Left colon (tissue), 2 donors: Measurements from ENCODE around the gene DDX27. TPM values are rescaled to one million over a fixed set of nuclear protein-coding genes. Genes with fewer than 3 reads are reported as not detected.

Experiments used
- ATAC-seq: fragments of 200-7000 bp; cut with Tn5 transposase; one replicate; pipeline ENCODE4 v1.9.1; 2020; ENCODE audit warnings: mild to moderate bottlenecking, moderate library complexity
- DNase-seq, 2 donors: peaks; one replicate each; pipeline ENCODE4 v3.0.0-alpha.2; 2020
- intact Hi-C, 2 donors: fragments of 100-400 bp; cut with DNase I in 1 of 2; cut with micrococcal nuclease in 1 of 2; formaldehyde crosslinking; loops; one replicate each; pipeline versions ENCODE4 v1.11.2 to v1.14.0; 2022; cut with DNase I, micrococcal nuclease
- total RNA-seq, 2 donors: library from RNA; stranded (reverse); fragmentation: NEBNext Ultra II Directional; extraction: Animal tissue kit (Norgen Biotek cat#: 25700); gene quantifications; one replicate each; pipeline ENCODE4 v1.2.1, GENCODE V29; 2021
- donor health status: DM: no; HTN: no; CAD: no.
- donor health status: DM: yes; HTN: yes; CAD: no.

DDX27 gene
- total RNA-seq, 2 donors from 2014 or later: 28.3 TPM

DNA sequence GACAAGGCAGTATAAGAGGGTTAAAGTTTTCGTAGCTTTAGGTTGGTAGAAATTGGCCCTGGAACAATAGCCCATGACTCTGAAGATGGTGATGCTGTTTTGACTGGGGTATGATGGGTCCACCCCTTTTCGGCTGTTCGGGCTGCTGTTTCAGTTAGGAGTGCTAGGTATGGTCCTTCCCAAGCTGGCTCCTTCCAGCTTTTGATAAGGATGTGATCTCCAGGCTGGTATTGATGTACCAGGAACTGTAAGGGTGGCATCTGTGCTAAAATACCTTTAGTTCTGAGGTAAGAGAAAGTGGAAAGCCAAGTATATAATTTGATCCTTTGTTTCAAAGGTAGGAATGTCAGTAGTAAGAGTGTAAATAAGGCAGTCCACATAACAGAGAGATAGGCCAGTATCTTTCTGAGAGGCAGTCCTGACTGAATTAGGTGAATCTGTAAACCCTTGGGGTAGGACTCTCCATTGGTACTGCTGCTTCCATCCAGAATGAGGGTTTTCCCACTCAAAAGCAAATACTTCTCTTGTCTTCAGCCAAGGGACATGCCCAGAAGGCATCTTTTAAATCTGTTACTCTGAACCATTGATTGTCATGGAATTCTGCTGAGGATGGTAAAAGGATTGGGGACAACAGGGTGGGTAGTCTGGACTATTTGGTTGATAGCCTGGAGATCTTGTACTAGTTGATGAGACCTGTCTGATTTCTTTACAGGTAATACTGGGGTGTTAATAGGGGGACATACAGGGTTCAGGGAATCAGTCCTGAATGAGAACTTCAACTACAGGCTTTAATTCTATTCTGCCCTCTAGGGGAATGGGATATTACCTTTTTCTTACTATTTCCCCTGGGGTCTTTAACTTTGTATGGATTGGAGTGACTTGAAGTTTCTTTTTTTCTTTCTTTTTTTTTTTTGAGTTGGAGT is 64.7 kb downstream of the DDX27 start:
- DNase-seq (no peak), ATAC-seq (no peak)
- intact Hi-C loops: no loop called here

DNA sequence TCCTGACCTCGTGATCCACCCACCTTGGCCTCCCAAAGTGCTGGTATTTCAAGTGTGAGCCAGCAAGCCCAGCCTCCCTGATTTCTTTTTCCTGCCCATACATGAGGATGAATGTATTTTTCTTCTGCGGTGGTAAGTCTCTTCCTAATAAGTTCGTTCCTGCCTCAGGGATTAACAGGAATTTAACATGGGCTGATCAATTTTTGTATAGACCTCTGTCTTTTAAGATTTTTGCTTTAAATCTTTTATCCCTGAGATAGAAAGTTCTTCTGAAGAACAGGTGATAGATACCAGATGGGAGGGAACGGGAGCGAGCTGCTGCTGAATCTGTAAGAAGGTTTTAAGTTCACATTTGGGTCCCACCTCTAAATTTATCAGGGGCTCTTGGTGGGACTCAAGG is 65.6 kb downstream of the DDX27 start:
- DNase-seq (no peak), ATAC-seq (no peak)
- intact Hi-C loops: no loop called here

GRCh38 chr20:49285233-49285668 is 66.0 kb downstream of the DDX27 start:
- no peak for ATAC-seq
- intact Hi-C loops: no loop called here

GRCh38 chr20:49285813-49286494 is 66.7 kb downstream of the DDX27 start:
- intact Hi-C loops: no loop called here
- ATAC-seq (no peak), DNase-seq (no peak)

More at GRCh38 chr20:49285233-49285668, 66.0 kb downstream of the DDX27 start:
- DNase-seq: no peak

DNA sequence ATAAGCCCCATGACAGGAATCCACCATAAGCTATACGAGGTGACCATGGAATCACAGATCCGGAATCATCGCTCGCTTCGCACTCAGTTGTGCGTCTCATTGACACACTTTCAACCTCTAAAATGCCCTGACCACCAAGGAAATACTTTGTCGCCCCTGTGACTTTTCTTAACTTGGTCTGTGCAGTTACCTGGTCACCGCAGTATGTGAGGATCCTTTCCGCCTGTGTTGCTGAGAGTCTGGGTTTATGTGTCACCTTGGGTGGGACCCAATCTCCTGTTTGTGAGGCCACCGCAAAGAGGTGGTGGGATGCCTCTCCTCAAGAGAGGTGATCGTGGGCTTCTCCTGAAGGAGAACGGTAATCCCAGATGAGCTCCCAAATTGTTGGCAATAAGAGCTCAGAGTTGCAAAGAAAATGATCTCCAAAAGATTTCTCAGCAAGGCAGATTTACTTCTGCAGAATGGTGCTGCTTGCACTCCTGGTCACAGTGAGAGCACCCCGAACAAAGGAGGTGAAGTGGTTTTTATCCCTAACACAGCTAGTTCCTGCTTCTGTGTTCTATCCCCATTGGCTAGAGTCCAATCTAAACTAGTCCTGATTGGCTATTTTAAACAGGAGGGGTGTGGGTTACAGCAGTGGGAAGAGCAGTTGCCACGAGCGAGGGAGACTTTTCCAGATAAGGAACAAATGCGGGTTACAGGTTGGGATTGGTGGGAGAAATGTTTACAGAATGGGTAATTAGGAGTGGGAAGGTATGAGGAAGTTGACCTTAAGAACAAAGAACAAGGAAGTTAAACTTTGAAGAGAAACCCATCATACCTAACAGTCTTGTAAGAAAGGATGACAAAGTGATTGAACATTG is 67.7 kb downstream of the DDX27 start:
- ATAC-seq (peak; percentile 78), DNase-seq (peak in 1 of 2 donors; percentile 50)
- intact Hi-C loops: no loop called here

- ATAC-seq (peak; percentile 15), DNase-seq (no peak)
- intact Hi-C loops: no loop called here
These were observed 68.5 kb downstream of the DDX27 start for GRCh38 chr20:49287555-49288249.

DNA sequence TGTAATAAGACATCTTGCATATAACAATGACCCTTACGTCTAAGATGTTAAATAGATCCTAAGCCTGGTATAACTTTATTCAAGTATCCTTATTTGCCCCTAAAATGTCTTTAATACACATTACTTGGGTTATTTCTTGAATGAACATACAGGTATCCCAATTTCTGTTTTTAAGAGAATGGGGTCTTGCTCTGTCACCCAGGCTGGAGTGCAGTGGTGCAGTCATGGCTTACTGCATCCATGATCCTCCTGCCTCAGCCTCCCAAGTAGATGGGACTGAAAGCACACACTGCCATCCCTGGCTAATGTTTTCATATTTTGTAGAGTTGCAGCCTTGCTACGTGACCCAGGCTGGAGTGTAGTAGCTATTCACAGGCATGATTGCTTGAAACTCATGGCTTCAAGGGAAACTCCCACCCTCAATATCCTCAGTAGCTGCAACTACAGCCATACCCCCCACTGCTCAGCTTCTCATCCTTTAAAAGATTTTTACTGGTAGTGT is 69.1 kb downstream of the DDX27 start:
- ATAC-seq (no peak), DNase-seq (no peak)
- intact Hi-C loops: no loop called here

DNA sequence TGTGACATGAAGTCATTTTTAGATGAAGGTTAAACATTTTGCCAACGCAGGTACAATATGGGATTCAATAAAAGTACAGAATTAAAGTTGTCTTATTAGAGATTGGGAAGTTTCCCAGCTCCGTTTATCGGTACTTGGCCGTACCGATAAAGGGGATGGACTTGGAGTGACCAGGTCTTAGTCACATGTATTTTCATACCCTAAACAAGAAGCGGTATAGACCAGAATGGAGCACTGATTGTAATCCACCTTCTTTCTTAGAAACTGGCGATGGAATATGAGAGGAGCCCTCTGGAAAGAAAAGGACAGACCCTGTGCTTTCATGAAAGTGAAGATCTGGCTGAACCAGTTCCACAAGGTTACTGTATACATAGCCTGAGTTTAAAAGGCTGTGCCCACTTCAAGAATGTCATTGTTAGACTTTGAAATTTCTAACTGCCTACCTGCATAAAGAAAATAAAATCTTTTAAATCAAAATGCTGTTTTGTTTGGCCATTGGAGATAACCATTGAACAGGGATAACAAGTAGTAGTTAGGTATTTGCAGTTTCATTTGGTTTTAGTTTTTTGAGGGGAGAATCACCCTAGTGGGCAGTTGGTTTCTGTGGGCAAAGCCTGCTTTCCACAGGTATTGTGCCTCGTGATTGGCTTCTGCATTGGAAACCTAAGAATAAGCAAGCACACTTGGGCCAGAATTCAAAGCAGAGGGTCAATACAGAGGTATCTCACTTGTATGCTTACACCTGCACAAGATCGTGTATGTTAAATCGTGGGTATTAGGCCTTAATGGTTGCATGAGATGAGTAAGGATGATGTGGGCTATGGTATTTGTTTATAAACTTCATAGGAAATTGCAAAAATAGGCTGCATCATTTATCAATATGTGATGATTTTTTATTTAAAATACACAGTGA is 69.8 kb downstream of the DDX27 start:
- ATAC-seq (peak; percentile 56), DNase-seq (no peak)
- intact Hi-C loops: no loop called here

DNA sequence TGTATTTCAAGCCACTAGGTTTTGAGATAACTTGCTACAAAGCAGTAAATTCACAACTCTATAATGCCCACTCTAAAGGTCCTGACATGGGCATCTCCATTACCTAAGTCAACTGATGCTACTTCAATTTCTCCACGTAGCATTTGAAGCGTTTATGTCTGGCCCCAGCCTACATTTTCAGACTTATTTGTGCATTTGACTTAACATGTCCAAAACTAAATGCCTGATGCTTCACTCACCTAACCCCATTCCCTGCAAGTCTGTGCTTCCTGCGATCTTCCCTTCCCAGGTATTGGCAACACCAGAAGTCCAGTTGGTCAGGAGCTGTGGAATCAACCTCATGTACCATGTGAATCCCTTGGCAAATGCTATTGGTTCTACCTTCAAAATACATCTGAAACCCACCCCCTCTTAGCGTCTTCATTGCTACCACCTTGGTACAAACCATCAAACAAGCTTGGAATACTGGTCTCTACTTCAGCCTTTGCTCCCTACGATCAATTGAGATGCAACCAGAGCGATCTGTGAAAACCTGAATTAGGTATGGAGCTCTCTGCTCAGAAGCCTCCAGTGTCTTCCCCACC is 71.5 kb downstream of the DDX27 start:
- intact Hi-C loops: no loop called here
- ATAC-seq (no peak), DNase-seq (no peak)

- intact Hi-C loops: no loop called here
- ATAC-seq: no peak
- no peak for DNase-seq
These were observed 72.0 kb downstream of the DDX27 start for GRCh38 chr20:49291200-49291599.

GRCh38 chr20:49292010-49292409 is 72.8 kb downstream of the DDX27 start:
- ATAC-seq: no peak
- DNase-seq: no peak
- intact Hi-C loops: no loop called here

DNA sequence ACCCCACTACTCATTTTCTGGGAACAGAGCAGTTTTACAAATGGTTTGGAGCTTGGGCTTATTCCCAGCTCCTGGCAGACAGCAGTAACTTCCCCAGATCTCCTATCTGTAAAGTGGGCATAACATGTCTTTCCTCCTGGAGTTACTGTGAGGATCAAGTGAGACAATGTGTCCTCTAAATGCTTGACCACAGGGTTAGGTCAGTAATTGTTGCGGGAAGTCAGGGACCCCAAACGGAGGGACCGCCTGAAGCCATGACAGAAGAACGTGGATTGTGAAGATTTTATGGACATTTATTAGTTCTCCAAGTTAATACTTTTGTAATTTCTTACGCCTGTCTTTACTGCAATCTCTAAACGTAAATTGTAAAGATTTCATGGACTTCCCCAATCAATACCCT is 73.9 kb downstream of the DDX27 start:
- DNase-seq: no peak
- ATAC-seq: no peak
- intact Hi-C loops: no loop called here

Other genes starting within 250 kb of the DDX27 start
- gene CSE1L, start 173.1 kb upstream of the DDX27 start, total RNA-seq: 10 to 100 TPM; 21.7 to 26.4 TPM
- gene STAU1, start 31.1 kb upstream of the DDX27 start, total RNA-seq: 10 to 100 TPM; 82.3 to 96.2 TPM
- gene ZNFX1, start 58.6 kb downstream of the DDX27 start, total RNA-seq: 10 to 100 TPM; 28.5 to 29.8 TPM